ENCODE results near the gene CD207.
"Not testable (repeated sequence)": the region's sequence is repeated elsewhere in the genome, so short reads cannot be mapped to it uniquely, and the experiment has no call there.

The CD207 gene

GRCh38 chr2:70820499-70820898, 15.1 kb downstream of the CD207 start, which contains the start of gene CLEC4F:
TSS of gene CLEC4F (minus strand) at chr2:70820599. CDS start at chr2:70820523, 76 bp downstream.
- TF ChIP-seq ZNF274 (IDR thresholded peaks at IDR 0.05; ENCODE audit: low read depth, low read length) = no peak
- H3K4me3 ChIP-seq (ENCODE audit: low read length) = no peak within 1 kb of the TSS

- H3K4me3 ChIP-seq (ENCODE audit: low read length) = no peak overlapping the region
- no peak for TF ChIP-seq ZNF274 (IDR thresholded peaks at IDR 0.05; ENCODE audit: low read depth, low read length)
Measured at GRCh38 chr2:70817284-70817954, 18.2 kb downstream of the CD207 start.

- no peak overlapping the region for H3K4me3 ChIP-seq (ENCODE audit: low read length)
- TF ChIP-seq ZNF274 (IDR thresholded peaks at IDR 0.05; ENCODE audit: low read depth, low read length) = no peak
Measured at GRCh38 chr2:70816726-70817125, 18.9 kb downstream of the CD207 start.

- TF ChIP-seq ZNF274 (IDR thresholded peaks at IDR 0.05; ENCODE audit: low read depth, low read length) = no peak
- H3K4me3 ChIP-seq (ENCODE audit: low read length) = no peak overlapping the region
Measured at GRCh38 chr2:70808983-70809958, 26.3 kb downstream of the CD207 start.

- no peak overlapping the region for H3K4me3 ChIP-seq (ENCODE audit: low read length)
- no peak for TF ChIP-seq ZNF274 (IDR thresholded peaks at IDR 0.05; ENCODE audit: low read depth, low read length)
Measured at GRCh38 chr2:70807828-70808118, 27.8 kb downstream of the CD207 start.

GRCh38 chr2:70807102-70807827, 28.4 kb downstream of the CD207 start:
- TF ChIP-seq ZNF274 (IDR thresholded peaks at IDR 0.05; ENCODE audit: low read depth, low read length) = no peak
- H3K4me3 ChIP-seq (ENCODE audit: low read length) = no peak overlapping the region

- no peak for TF ChIP-seq ZNF274 (IDR thresholded peaks at IDR 0.05; ENCODE audit: low read depth, low read length)
- no peak overlapping the region for H3K4me3 ChIP-seq (ENCODE audit: low read length)
Measured at GRCh38 chr2:70806620-70807019, 29.0 kb downstream of the CD207 start.

- H3K4me3 ChIP-seq (ENCODE audit: low read length) = no peak overlapping the region
- no peak for TF ChIP-seq ZNF274 (IDR thresholded peaks at IDR 0.05; ENCODE audit: low read depth, low read length)
Measured at GRCh38 chr2:70806013-70806412, 29.6 kb downstream of the CD207 start.

GRCh38 chr2:70801607-70802263, 33.9 kb downstream of the CD207 start:
- H3K4me3 ChIP-seq (ENCODE audit: low read length) = no peak overlapping the region
- no peak for TF ChIP-seq ZNF274 (IDR thresholded peaks at IDR 0.05; ENCODE audit: low read depth, low read length)

- no peak overlapping the region for H3K4me3 ChIP-seq (ENCODE audit: low read length)
- TF ChIP-seq ZNF274 (IDR thresholded peaks at IDR 0.05; ENCODE audit: low read depth, low read length) = no peak
Measured at GRCh38 chr2:70799706-70800105, 35.9 kb downstream of the CD207 start.

GRCh38 chr2:70797996-70798395, 37.6 kb downstream of the CD207 start:
- not testable (repeated sequence) for H3K4me3 ChIP-seq (ENCODE audit: low read length)

GRCh38 chr2:70797506-70797905, 38.1 kb downstream of the CD207 start:
- no peak overlapping the region for H3K4me3 ChIP-seq (ENCODE audit: low read length)
- TF ChIP-seq ZNF274 (IDR thresholded peaks at IDR 0.05; ENCODE audit: low read depth, low read length) = no peak

- no peak for TF ChIP-seq ZNF274 (IDR thresholded peaks at IDR 0.05; ENCODE audit: low read depth, low read length)
- H3K4me3 ChIP-seq (ENCODE audit: low read length) = no peak overlapping the region
Measured at GRCh38 chr2:70796262-70796661, 39.4 kb downstream of the CD207 start.
